Ishikawa (cell line): Measurements from ENCODE around the gene VSNL1.

Experiments
- CEBPB ChIP-seq: IDR thresholded peaks from 2 replicates; pipeline ENCODE4 v1.6.1; 2012
- CREB1 ChIP-seq: IDR thresholded peaks from 2 replicates; pipeline ENCODE4 v1.6.1; 2012; ENCODE audit warnings: low read depth
- EGR1 ChIP-seq: IDR thresholded peaks from 2 replicates; pipeline ENCODE4 v1.6.1; 2012
- EP300 ChIP-seq: IDR thresholded peaks from 2 replicates; pipeline ENCODE4 v1.6.1; 2012; ENCODE audit warnings: borderline replicate concordance
- FOXM1 ChIP-seq: IDR thresholded peaks from 2 replicates; pipeline ENCODE4 v1.6.1; 2012; ENCODE audit warnings: low read depth, borderline replicate concordance
- MAX ChIP-seq: IDR thresholded peaks from 2 replicates; pipeline ENCODE4 v1.6.1; 2012
- NFIC ChIP-seq: IDR thresholded peaks from 2 replicates; pipeline ENCODE4 v1.6.1; 2012
- RAD21 ChIP-seq: IDR thresholded peaks from 2 replicates; pipeline ENCODE4 v1.6.1; 2012; ENCODE audit warnings: low read depth
- REST ChIP-seq: IDR thresholded peaks from 2 replicates; pipeline ENCODE4 v1.6.1; 2012; ENCODE audit warnings: low read depth, mild to moderate bottlenecking
- TAF1 ChIP-seq: IDR thresholded peaks from 2 replicates; pipeline ENCODE4 v1.6.1; 2012; ENCODE audit warnings: low read depth, mild to moderate bottlenecking
- TEAD4 ChIP-seq: IDR thresholded peaks from 2 replicates; pipeline ENCODE4 v1.6.1; 2012
- USF1 ChIP-seq: IDR thresholded peaks from 2 replicates; pipeline ENCODE4 v1.6.1; 2012
- YY1 ChIP-seq: IDR thresholded peaks from 2 replicates; pipeline ENCODE4 v1.6.1; 2012; ENCODE audit warnings: low read depth
- ZBTB7A ChIP-seq: IDR thresholded peaks from 2 replicates; pipeline ENCODE4 v1.6.1; 2012; ENCODE audit warnings: low read depth

Gene VSNL1

GRCh38 chr2:17646081-17646554, 105.6 kb downstream of the VSNL1 start:
- TF ChIP-seq RAD21 (peak; percentile 56), FOXM1 (no peak)

GRCh38 chr2:17646838-17647701, 106.6 kb downstream of the VSNL1 start:
- TF ChIP-seq EGR1 (no peak), CREB1 (no peak), REST (no peak), MAX (no peak), TEAD4 (no peak), RAD21 (no peak), EP300 (no peak)

GRCh38 chr2:17648581-17648980, 108.1 kb downstream of the VSNL1 start:
- TF ChIP-seq EP300 (no peak), USF1 (no peak), MAX (no peak), NFIC (no peak), TAF1 (no peak), YY1 (no peak), RAD21 (no peak), ZBTB7A (no peak), TEAD4 (no peak), EGR1 (no peak)

GRCh38 chr2:17649026-17649425, 108.5 kb downstream of the VSNL1 start:
- TF ChIP-seq EGR1 (no peak), CREB1 (no peak), MAX (no peak), YY1 (no peak), REST (no peak), CEBPB (no peak), ZBTB7A (no peak), RAD21 (no peak)

GRCh38 chr2:17652681-17653394, 112.3 kb downstream of the VSNL1 start:
- TF ChIP-seq RAD21 = no peak
- no peak for TF ChIP-seq NFIC
- no peak for TF ChIP-seq USF1
- TF ChIP-seq CEBPB = no peak
- TF ChIP-seq EP300 = no peak

- no peak for TF ChIP-seq USF1
- no peak for TF ChIP-seq ZBTB7A
- TF ChIP-seq MAX = no peak
- no peak for TF ChIP-seq REST
- no peak for TF ChIP-seq TEAD4
- TF ChIP-seq YY1 = no peak
- TF ChIP-seq NFIC = no peak
These were observed 117.3 kb downstream of the VSNL1 start for GRCh38 chr2:17657759-17658158.
